GM19395 (cell line): ENCODE results near the gene HGFAC.
"Not testable (repeated sequence)": the region's sequence is repeated elsewhere in the genome, so short reads cannot be mapped to it uniquely, and the experiment has no call there.

ENCODE experiments used
- ATAC-seq: cut with Tn5 transposase; IDR thresholded peaks from one replicate; pipeline ENCODE4 v1.9.1; 2021; ENCODE audit warnings: mild to moderate bottlenecking, moderate library complexity; ENCODE audit not compliant: unreplicated experiment

Gene HGFAC

GRCh38 chr4:3410401-3411135, 31.2 kb upstream of the HGFAC start:
- ATAC-seq, result no peak

GRCh38 chr4:3411190-3411589, 30.6 kb upstream of the HGFAC start:
- not testable (repeated sequence) for ATAC-seq

- ATAC-seq, result no peak
Measured at GRCh38 chr4:3411676-3412075, 30.1 kb upstream of the HGFAC start.

GRCh38 chr4:3412257-3413020, 29.3 kb upstream of the HGFAC start:
- no peak for ATAC-seq

- no peak for ATAC-seq
Measured at GRCh38 chr4:3413217-3413671, 28.5 kb upstream of the HGFAC start.

GRCh38 chr4:3413675-3414420, 27.9 kb upstream of the HGFAC start:
- ATAC-seq, result no peak

GRCh38 chr4:3414421-3415279, 27.1 kb upstream of the HGFAC start:
- no peak for ATAC-seq

- ATAC-seq, result no peak
Measured at GRCh38 chr4:3415471-3416141, 26.2 kb upstream of the HGFAC start.

- no peak for ATAC-seq
Measured at GRCh38 chr4:3416270-3416669, 25.5 kb upstream of the HGFAC start.

- no peak for ATAC-seq
Measured at GRCh38 chr4:3416821-3417221, 24.9 kb upstream of the HGFAC start.

GRCh38 chr4:3417448-3417847, 24.3 kb upstream of the HGFAC start:
- ATAC-seq, result no peak

- no peak for ATAC-seq
Measured at GRCh38 chr4:3418029-3418762, 23.6 kb upstream of the HGFAC start.

GRCh38 chr4:3419836-3420605, 21.7 kb upstream of the HGFAC start:
- no peak for ATAC-seq

GRCh38 chr4:3420606-3420955, 21.2 kb upstream of the HGFAC start:
- no peak for ATAC-seq

GRCh38 chr4:3420956-3421355, 20.8 kb upstream of the HGFAC start:
- ATAC-seq, result no peak

GRCh38 chr4:3421470-3421869, 20.3 kb upstream of the HGFAC start:
- no peak for ATAC-seq

- ATAC-seq, result no peak
Measured at GRCh38 chr4:3422241-3422801, 19.4 kb upstream of the HGFAC start.

GRCh38 chr4:3422808-3423297, 18.9 kb upstream of the HGFAC start:
- ATAC-seq, result no peak
